ENCODE results near the gene NFKBIE. TPM values are rescaled to one million over a fixed set of nuclear protein-coding genes. Genes with fewer than 3 reads are reported as not detected.

The NFKBIE gene
- total RNA-seq, 1 donor = 4.7 TPM

GRCh38 chr6:44311304-44311703, 46.0 kb upstream of the NFKBIE start:
- peaks cover 11% of the 10 kb centered on the region for H4K20me1 ChIP-seq (ENCODE audit: insufficient read depth, low read length)
- no peak overlapping the region for H3K4me2 ChIP-seq (ENCODE audit: insufficient read depth, low read length)
- H3K79me2 ChIP-seq (ENCODE audit: insufficient read depth, low read length) = peaks cover 17% of the 10 kb centered on the region
- no peak overlapping the region for H3K27ac ChIP-seq (ENCODE audit: low read depth, low read length)
- no peak for DNase-seq (ENCODE audit: insufficient read length, low spot score, missing footprints)
- H2AFZ ChIP-seq (ENCODE audit: low read length) = no peak overlapping the region
- TF ChIP-seq, protein P1, sequence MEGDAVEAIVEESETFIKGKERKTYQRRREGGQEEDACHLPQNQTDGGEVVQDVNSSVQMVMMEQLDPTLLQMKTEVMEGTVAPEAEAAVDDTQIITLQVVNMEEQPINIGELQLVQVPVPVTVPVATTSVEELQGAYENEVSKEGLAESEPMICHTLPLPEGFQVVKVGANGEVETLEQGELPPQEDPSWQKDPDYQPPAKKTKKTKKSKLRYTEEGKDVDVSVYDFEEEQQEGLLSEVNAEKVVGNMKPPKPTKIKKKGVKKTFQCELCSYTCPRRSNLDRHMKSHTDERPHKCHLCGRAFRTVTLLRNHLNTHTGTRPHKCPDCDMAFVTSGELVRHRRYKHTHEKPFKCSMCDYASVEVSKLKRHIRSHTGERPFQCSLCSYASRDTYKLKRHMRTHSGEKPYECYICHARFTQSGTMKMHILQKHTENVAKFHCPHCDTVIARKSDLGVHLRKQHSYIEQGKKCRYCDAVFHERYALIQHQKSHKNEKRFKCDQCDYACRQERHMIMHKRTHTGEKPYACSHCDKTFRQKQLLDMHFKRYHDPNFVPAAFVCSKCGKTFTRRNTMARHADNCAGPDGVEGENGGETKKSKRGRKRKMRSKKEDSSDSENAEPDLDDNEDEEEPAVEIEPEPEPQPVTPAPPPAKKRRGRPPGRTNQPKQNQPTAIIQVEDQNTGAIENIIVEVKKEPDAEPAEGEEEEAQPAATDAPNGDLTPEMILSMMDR (IDR thresholded peaks at IDR 0.05; ENCODE audit: extremely low read depth, low read depth, low read length) = no peak
- H3K4me3 ChIP-seq (ENCODE audit: insufficient read depth, low read length) = no peak overlapping the region
- peaks cover 12% of the 10 kb centered on the region for H3K27me3 ChIP-seq (ENCODE audit: insufficient read depth, low read length)
- no peaks in the 10 kb centered on the region for H3K9me3 ChIP-seq (ENCODE audit: low read depth, low read length)
- peaks cover 32% of the 10 kb centered on the region for H3K36me3 ChIP-seq (ENCODE audit: insufficient read depth, low read length)
- peaks cover 19% of the 10 kb centered on the region for H3K4me1 ChIP-seq (ENCODE audit: insufficient read depth, low read length)

DNA sequence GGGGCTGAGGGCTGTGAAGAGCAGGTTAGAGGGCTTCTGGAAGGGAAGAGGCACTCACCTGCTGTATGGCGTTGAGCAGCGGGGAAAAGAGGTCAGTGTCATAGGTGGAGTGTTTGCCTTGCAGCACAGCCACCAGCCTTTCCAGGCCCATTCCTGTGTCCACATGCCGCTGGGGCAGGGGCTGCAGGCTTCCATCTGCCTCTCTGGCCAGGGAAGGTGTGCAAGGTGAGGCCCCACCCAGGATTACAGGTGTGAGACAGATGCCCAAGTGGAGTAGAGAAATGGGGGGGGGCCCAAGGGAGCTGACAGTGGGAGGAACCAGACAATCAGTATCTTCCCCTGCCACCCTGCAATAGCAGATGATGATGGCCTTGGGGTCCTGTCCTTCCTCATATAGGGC, 44.9 kb upstream of the NFKBIE start:
- H3K4me3 ChIP-seq (ENCODE audit: insufficient read depth, low read length) = no peak overlapping the region
- H3K79me2 ChIP-seq (ENCODE audit: insufficient read depth, low read length) = peaks cover 17% of the 10 kb centered on the region
- no peaks in the 10 kb centered on the region for H3K9me3 ChIP-seq (ENCODE audit: low read depth, low read length)
- H3K36me3 ChIP-seq (ENCODE audit: insufficient read depth, low read length) = peaks cover 42% of the 10 kb centered on the region
- no peak overlapping the region for H3K27ac ChIP-seq (ENCODE audit: low read depth, low read length)
- DNase-seq (ENCODE audit: insufficient read length, low spot score, missing footprints) = no peak
- peaks cover 2% of the 10 kb centered on the region for H3K27me3 ChIP-seq (ENCODE audit: insufficient read depth, low read length)
- H3K4me1 ChIP-seq (ENCODE audit: insufficient read depth, low read length) = peaks cover 19% of the 10 kb centered on the region
- H4K20me1 ChIP-seq (ENCODE audit: insufficient read depth, low read length) = peaks cover 11% of the 10 kb centered on the region
- H3K4me2 ChIP-seq (ENCODE audit: insufficient read depth, low read length) = no peak overlapping the region
- H2AFZ ChIP-seq (ENCODE audit: low read length) = no peak overlapping the region
- TF ChIP-seq, protein P1 (IDR thresholded peaks at IDR 0.05; ENCODE audit: extremely low read depth, low read depth, low read length) = no peak

- no peaks in the 10 kb centered on the region for H3K9me3 ChIP-seq (ENCODE audit: low read depth, low read length)
- peaks cover 11% of the 10 kb centered on the region for H4K20me1 ChIP-seq (ENCODE audit: insufficient read depth, low read length)
- no peak overlapping the region for H2AFZ ChIP-seq (ENCODE audit: low read length)
- no peak overlapping the region for H3K4me2 ChIP-seq (ENCODE audit: insufficient read depth, low read length)
- no peak overlapping the region for H3K4me3 ChIP-seq (ENCODE audit: insufficient read depth, low read length)
- no peaks in the 10 kb centered on the region for H3K27me3 ChIP-seq (ENCODE audit: insufficient read depth, low read length)
- peaks cover 17% of the 10 kb centered on the region for H3K79me2 ChIP-seq (ENCODE audit: insufficient read depth, low read length)
- no peak for DNase-seq (ENCODE audit: insufficient read length, low spot score, missing footprints)
- no peak overlapping the region for H3K27ac ChIP-seq (ENCODE audit: low read depth, low read length)
- TF ChIP-seq, protein P1 (IDR thresholded peaks at IDR 0.05; ENCODE audit: extremely low read depth, low read depth, low read length) = no peak
- H3K36me3 ChIP-seq (ENCODE audit: insufficient read depth, low read length) = peaks cover 48% of the 10 kb centered on the region
- peaks cover 19% of the 10 kb centered on the region for H3K4me1 ChIP-seq (ENCODE audit: insufficient read depth, low read length)
These were observed 44.3 kb upstream of the NFKBIE start for GRCh38 chr6:44309631-44310030.

GRCh38 chr6:44309092-44309491, 43.7 kb upstream of the NFKBIE start:
- Histone ChIP-seq H3K4me1 (ENCODE audit: insufficient read depth, low read length) (peaks cover 19% of the 10 kb centered on the region), H3K9me3 (ENCODE audit: low read depth, low read length) (no peaks in the 10 kb centered on the region), H4K20me1 (ENCODE audit: insufficient read depth, low read length) (peaks cover 11% of the 10 kb centered on the region), H3K36me3 (ENCODE audit: insufficient read depth, low read length) (peaks cover 53% of the 10 kb centered on the region), H3K27ac (ENCODE audit: low read depth, low read length) (peak overlapping the region; percentile 20), H3K4me3 (ENCODE audit: insufficient read depth, low read length) (no peak overlapping the region), H2AFZ (ENCODE audit: low read length) (no peak overlapping the region), H3K79me2 (ENCODE audit: insufficient read depth, low read length) (peaks cover 17% of the 10 kb centered on the region), H3K4me2 (ENCODE audit: insufficient read depth, low read length) (no peak overlapping the region), H3K27me3 (ENCODE audit: insufficient read depth, low read length) (no peaks in the 10 kb centered on the region)
- peak; percentile 86 for DNase-seq (ENCODE audit: insufficient read length, low spot score, missing footprints)
- TF ChIP-seq, protein P1 (IDR thresholded peaks at IDR 0.05; ENCODE audit: extremely low read depth, low read depth, low read length) = no peak

Measured in osteoblast (primary cell).